PC-9 (cell line): ENCODE data around the gene TMEM132E. TPM values are rescaled to one million over a fixed set of nuclear protein-coding genes. Genes with fewer than 3 reads are reported as not detected.

Experiments
- BruUV-seq: library from RNA; stranded (reverse); fragments of 400-500 nt; replicated peaks from 2 replicates; lab custom pipeline; 2021; lab: Mats Ljungman, UMichigan
- CTCF ChIA-PET: fragments of 300-600 bp; sonication (Branson Sonifier 250); formaldehyde crosslinking; loops from one replicate; lab custom pipeline; 2022; ENCODE audit warnings: antibody characterized with exemption; lab: Charles Lee
- POLR2A ChIA-PET: fragments of 300-600 bp; sonication (Branson Sonifier 250); formaldehyde crosslinking; loops from one replicate; lab custom pipeline; 2022; ENCODE audit warnings: antibody characterized with exemption; ENCODE audit not compliant: unreplicated experiment; lab: Charles Lee
- DNase-seq, 2 experiments: peaks; one replicate each; pipeline versions ENCODE4 v3.0.0 to v3.0.0-alpha.2; 2015 to 2022; ENCODE audit warnings: mixed read lengths in 1 of 2
- H2AFZ ChIP-seq: fragments of 200-600 bp; sonication (generic); 2 replicates; pipeline ENCODE4 v1.8.1; 2017; ENCODE audit warnings: antibody characterized with exemption
- H3F3A ChIP-seq: fragments of 200-600 bp; sonication (generic); 2 replicates; pipeline ENCODE4 v1.8.1; 2017; ENCODE audit warnings: antibody characterized with exemption, mild to moderate bottlenecking, low read depth; ENCODE audit not compliant: insufficient read depth
- H3K27ac ChIP-seq: fragments of 200-600 bp; sonication (generic); 2 replicates; pipeline ENCODE4 v1.6.1; 2016; ENCODE audit warnings: mixed run types
- H3K27me3 ChIP-seq: fragments of 200-600 bp; sonication (generic); 2 replicates; pipeline ENCODE4 v1.6.1; 2016; ENCODE audit warnings: low read depth, mixed run types; ENCODE audit not compliant: insufficient read depth
- H3K36me3 ChIP-seq: fragments of 200-600 bp; sonication (generic); 2 replicates; pipeline ENCODE4 v1.6.1; 2016; ENCODE audit warnings: low read depth, mixed run types
- H3K4me1 ChIP-seq: fragments of 200-600 bp; sonication (generic); replicated peaks from 2 replicates; pipeline ENCODE4 v1.6.1; 2016; ENCODE audit warnings: mixed run types; ENCODE audit not compliant: insufficient read depth
- H3K4me2 ChIP-seq: fragments of 200-600 bp; sonication (generic); 2 replicates; pipeline ENCODE4 v1.6.1; 2017; ENCODE audit warnings: mixed run types
- H3K4me3 ChIP-seq: fragments of 200-600 bp; sonication (generic); 2 replicates; pipeline ENCODE4 v1.6.1; 2016; ENCODE audit warnings: mixed run types
- H3K79me2 ChIP-seq: fragments of 200-600 bp; sonication (generic); 2 replicates; pipeline ENCODE4 v1.6.1; 2017; ENCODE audit warnings: low read depth, mixed run types
- H3K9me2 ChIP-seq: fragments of 200-600 bp; sonication (generic); 2 replicates; pipeline ENCODE4 v1.8.1; 2017; ENCODE audit warnings: mild to moderate bottlenecking; ENCODE audit not compliant: insufficient read depth
- H3K9me3 ChIP-seq: fragments of 200-600 bp; sonication (generic); 2 replicates; pipeline ENCODE4 v1.8.1; 2016; ENCODE audit warnings: low read depth; ENCODE audit not compliant: insufficient read depth
- H4K20me1 ChIP-seq: fragments of 200-600 bp; sonication (generic); 2 replicates; pipeline ENCODE4 v1.8.1; 2017; ENCODE audit not compliant: insufficient read depth
- CTCF ChIP-seq: fragments of 200-600 bp; sonication (generic); conservative IDR thresholded peaks from 2 replicates; pipeline ENCODE4 v1.6.1; 2017; ENCODE audit warnings: mixed run types, antibody characterized with exemption, mild to moderate bottlenecking, moderate library complexity
- EZH2 ChIP-seq: fragments of 200-600 bp; sonication (generic); IDR thresholded peaks from 2 replicates; pipeline ENCODE4 v1.8.0; 2017; ENCODE audit warnings: antibody characterized with exemption, low read depth
- intact Hi-C: fragments of 100-400 bp; cut with micrococcal nuclease; formaldehyde crosslinking; loops from one replicate; pipeline ENCODE4 v1.10.0; 2022; ENCODE audit not compliant: unreplicated experiment
- total RNA-seq: library from RNA; stranded (reverse); gene quantifications from 2 replicates; pipeline ENCODE4 v1.2.3, GENCODE V29; 2021

Gene TMEM132E
- total RNA-seq, 1 experiment from 2014 or later, result not detected

- Histone ChIP-seq H3K9me3 (no peaks in the 10 kb centered on the region), H3K4me1 (no peaks in the 10 kb centered on the region), H4K20me1 (no peaks in the 10 kb centered on the region), H2AFZ (no peak overlapping the region), H3K27me3 (peaks cover 63% of the 10 kb centered on the region), H3F3A (no peaks in the 10 kb centered on the region), H3K79me2 (no peaks in the 10 kb centered on the region), H3K4me2 (no peak overlapping the region), H3K4me3 (no peak overlapping the region), H3K9me2 (no peaks in the 10 kb centered on the region), H3K27ac (no peak overlapping the region), H3K36me3 (no peaks in the 10 kb centered on the region)
- DNase-seq, result no peak
- TF ChIP-seq EZH2, result no peak
- TF ChIP-seq CTCF, result no peak
- intact Hi-C loops, result no loop called here
- POLR2A ChIA-PET, result no interaction called here
- BruUV-seq, result no TSS peak
- CTCF ChIA-PET, result no interaction called here
Observed at GRCh38 chr17:34652021-34652555, 72.7 kb downstream of the TMEM132E start.

- TF ChIP-seq EZH2, result no peak
- no peak for TF ChIP-seq CTCF
- POLR2A ChIA-PET, result no interaction called here
- Histone ChIP-seq H3F3A (no peaks in the 10 kb centered on the region), H2AFZ (no peak overlapping the region), H4K20me1 (no peaks in the 10 kb centered on the region), H3K4me1 (no peaks in the 10 kb centered on the region), H3K9me2 (no peaks in the 10 kb centered on the region), H3K79me2 (no peaks in the 10 kb centered on the region), H3K4me3 (no peak overlapping the region), H3K9me3 (no peaks in the 10 kb centered on the region), H3K4me2 (no peak overlapping the region), H3K36me3 (no peaks in the 10 kb centered on the region), H3K27ac (no peak overlapping the region), H3K27me3 (peaks cover 51% of the 10 kb centered on the region)
- intact Hi-C loops, result no loop called here
- CTCF ChIA-PET, result no interaction called here
- DNase-seq, result no peak
- no TSS peak for BruUV-seq
Observed at GRCh38 chr17:34653511-34653910, 74.1 kb downstream of the TMEM132E start.

- no peaks in the 10 kb centered on the region for H3K9me2 ChIP-seq
- peaks cover 50% of the 10 kb centered on the region for H3K27me3 ChIP-seq
- intact Hi-C loops, result no loop called here
- H3K4me2 ChIP-seq, result no peak overlapping the region
- ChIA-PET CTCF (no interaction called here), POLR2A (no interaction called here)
- H3K4me1 ChIP-seq, result no peaks in the 10 kb centered on the region
- no peaks in the 10 kb centered on the region for H3K36me3 ChIP-seq
- H3F3A ChIP-seq, result no peaks in the 10 kb centered on the region
- no peaks in the 10 kb centered on the region for H3K9me3 ChIP-seq
- no peak for DNase-seq
- no peaks in the 10 kb centered on the region for H4K20me1 ChIP-seq
- H2AFZ ChIP-seq, result no peak overlapping the region
- BruUV-seq, result no TSS peak
- TF ChIP-seq CTCF (no peak), EZH2 (no peak)
- H3K79me2 ChIP-seq, result no peaks in the 10 kb centered on the region
- H3K4me3 ChIP-seq, result no peak overlapping the region
- H3K27ac ChIP-seq, result no peak overlapping the region
Observed at GRCh38 chr17:34654276-34654880, 75.0 kb downstream of the TMEM132E start.
